ENCODE results near the gene PRKAG3.
"Not testable (repeated sequence)": the region's sequence is repeated elsewhere in the genome, so short reads cannot be mapped to it uniquely, and the experiment has no call there.

Gene PRKAG3

GRCh38 chr2:218849721-218850120 lies 18.1 kb upstream of the PRKAG3 start:
- no peak for DNase-seq (ENCODE audit: low spot score)
- Histone ChIP-seq H3K4me1 (ENCODE audit: insufficient read depth, poor library complexity, severe bottlenecking) (peaks cover 3% of the 10 kb centered on the region), H3K9me3 (ENCODE audit: severe bottlenecking) (no peaks in the 10 kb centered on the region), H3K36me3 (ENCODE audit: low read depth) (no peaks in the 10 kb centered on the region), H3K27ac (ENCODE audit: poor library complexity, severe bottlenecking) (peak overlapping the region; percentile 4), H3K27me3 (ENCODE audit: insufficient read depth, poor library complexity, severe bottlenecking) (peaks cover 3% of the 10 kb centered on the region), H3K4me3 (ENCODE audit: severe bottlenecking) (no peak overlapping the region)
- TF ChIP-seq CTCF (IDR thresholded peaks at IDR 0.05; ENCODE audit: poor library complexity, severe bottlenecking) = no peak
- peak; percentile 69 for ATAC-seq (ENCODE audit: low read depth)

GRCh38 chr2:218846963-218847362 lies 15.4 kb upstream of the PRKAG3 start:
- not testable (repeated sequence) for H3K36me3 ChIP-seq (ENCODE audit: low read depth); H3K9me3 ChIP-seq (ENCODE audit: severe bottlenecking); DNase-seq (ENCODE audit: low spot score); H3K27ac ChIP-seq (ENCODE audit: poor library complexity, severe bottlenecking); ATAC-seq (ENCODE audit: low read depth); H3K4me1 ChIP-seq (ENCODE audit: insufficient read depth, poor library complexity, severe bottlenecking); H3K4me3 ChIP-seq (ENCODE audit: severe bottlenecking); H3K27me3 ChIP-seq (ENCODE audit: insufficient read depth, poor library complexity, severe bottlenecking)

GRCh38 chr2:218844334-218844733 lies 12.7 kb upstream of the PRKAG3 start:
- not testable (repeated sequence) for H3K36me3 ChIP-seq (ENCODE audit: low read depth); H3K4me3 ChIP-seq (ENCODE audit: severe bottlenecking); ATAC-seq (ENCODE audit: low read depth); H3K27ac ChIP-seq (ENCODE audit: poor library complexity, severe bottlenecking); DNase-seq (ENCODE audit: low spot score); H3K27me3 ChIP-seq (ENCODE audit: insufficient read depth, poor library complexity, severe bottlenecking); H3K9me3 ChIP-seq (ENCODE audit: severe bottlenecking); H3K4me1 ChIP-seq (ENCODE audit: insufficient read depth, poor library complexity, severe bottlenecking)

GRCh38 chr2:218839888-218840287 lies 8.3 kb upstream of the PRKAG3 start:
- H3K27ac ChIP-seq (ENCODE audit: poor library complexity, severe bottlenecking) = no peak overlapping the region
- no peaks in the 10 kb centered on the region for H3K9me3 ChIP-seq (ENCODE audit: severe bottlenecking)
- H3K4me3 ChIP-seq (ENCODE audit: severe bottlenecking) = no peak overlapping the region
- H3K4me1 ChIP-seq (ENCODE audit: insufficient read depth, poor library complexity, severe bottlenecking) = no peaks in the 10 kb centered on the region
- H3K36me3 ChIP-seq (ENCODE audit: low read depth) = no peaks in the 10 kb centered on the region
- TF ChIP-seq CTCF (IDR thresholded peaks at IDR 0.05; ENCODE audit: poor library complexity, severe bottlenecking) = no peak
- H3K27me3 ChIP-seq (ENCODE audit: insufficient read depth, poor library complexity, severe bottlenecking) = no peaks in the 10 kb centered on the region
- ATAC-seq (ENCODE audit: low read depth) (no peak), DNase-seq (ENCODE audit: low spot score) (no peak)

- TF ChIP-seq CTCF (IDR thresholded peaks at IDR 0.05; ENCODE audit: poor library complexity, severe bottlenecking) = no peak
- Histone ChIP-seq H3K9me3 (ENCODE audit: severe bottlenecking) (no peaks in the 10 kb centered on the region), H3K4me1 (ENCODE audit: insufficient read depth, poor library complexity, severe bottlenecking) (no peaks in the 10 kb centered on the region), H3K36me3 (ENCODE audit: low read depth) (no peaks in the 10 kb centered on the region), H3K27ac (ENCODE audit: poor library complexity, severe bottlenecking) (no peak overlapping the region), H3K27me3 (ENCODE audit: insufficient read depth, poor library complexity, severe bottlenecking) (no peaks in the 10 kb centered on the region), H3K4me3 (ENCODE audit: severe bottlenecking) (no peak overlapping the region)
- ATAC-seq (ENCODE audit: low read depth) (no peak), DNase-seq (ENCODE audit: low spot score) (no peak)
Observed at GRCh38 chr2:218839430-218839829, 7.8 kb upstream of the PRKAG3 start.

GRCh38 chr2:218837495-218837894 lies 5.9 kb upstream of the PRKAG3 start:
- no peak overlapping the region for H3K4me3 ChIP-seq (ENCODE audit: severe bottlenecking)
- ATAC-seq (ENCODE audit: low read depth) = no peak
- TF ChIP-seq CTCF (IDR thresholded peaks at IDR 0.05; ENCODE audit: poor library complexity, severe bottlenecking) = no peak
- H3K36me3 ChIP-seq (ENCODE audit: low read depth) = no peaks in the 10 kb centered on the region
- no peaks in the 10 kb centered on the region for H3K9me3 ChIP-seq (ENCODE audit: severe bottlenecking)
- peaks cover 3% of the 10 kb centered on the region for H3K4me1 ChIP-seq (ENCODE audit: insufficient read depth, poor library complexity, severe bottlenecking)
- no peak overlapping the region for H3K27ac ChIP-seq (ENCODE audit: poor library complexity, severe bottlenecking)
- H3K27me3 ChIP-seq (ENCODE audit: insufficient read depth, poor library complexity, severe bottlenecking) = no peaks in the 10 kb centered on the region
- DNase-seq (ENCODE audit: low spot score) = no peak

Data from RWPE2 (cell line).